Prostate gland (tissue), 2 donors: ENCODE data around the gene ADPRS. TPM values are rescaled to one million over a fixed set of nuclear protein-coding genes. Genes with fewer than 3 reads are reported as not detected.

Experiments used
- DNase-seq: peaks from one replicate; pipeline ENCODE4 v3.0.0-alpha.2; 2019; ENCODE audit warnings: low spot score
- H3K27ac ChIP-seq, 2 donors: fragments of 200-600 bp; sonication (generic); 2 replicates each; pipeline ENCODE4 v1.5.1; 2017 to 2019
- H3K27me3 ChIP-seq: fragments of 200-600 bp; sonication (generic); replicated peaks from 2 replicates; pipeline ENCODE4 v1.5.1; 2019; ENCODE audit not compliant: insufficient read depth
- H3K36me3 ChIP-seq, 2 donors: fragments of 200-600 bp; sonication (generic); 1 replicate in 1 of 2; 2 replicates in 1 of 2; pipeline versions ENCODE4 v1.5.1 to v1.8.1; 2017 to 2019
- H3K4me1 ChIP-seq: fragments of 200-600 bp; sonication (generic); replicated peaks from 2 replicates; pipeline ENCODE4 v1.5.1; 2019
- H3K4me3 ChIP-seq, 2 donors: fragments of 200-600 bp; sonication (generic); 2 replicates each; pipeline ENCODE4 v1.5.1; 2017 to 2019
- H3K9me3 ChIP-seq: fragments of 200-600 bp; sonication (generic); 2 replicates; pipeline ENCODE4 v1.5.1; 2017
- CTCF ChIP-seq, 4 experiments: fragments of 200-600 bp in 2 of 4; fragments of 450-650 bp in 2 of 4; sonication (generic) in 2 of 4; IDR thresholded peaks; 1 replicate in 3 of 4; 2 replicates in 1 of 4; pipeline ENCODE4 v1.5.1; 2016 to 2019; ENCODE audit warnings: antibody characterized with exemption in 4 of 4, mild to moderate bottlenecking in 2 of 4, moderate library complexity in 2 of 4
- POLR2A ChIP-seq: fragments of 450-650 bp; IDR thresholded peaks from one replicate; pipeline ENCODE4 v1.6.1; 2016; ENCODE audit warnings: antibody characterized with exemption, mild to moderate bottlenecking
- POLR2AphosphoS5 ChIP-seq: sonication (generic); formaldehyde crosslinking; IDR thresholded peaks from one replicate; pipeline ENCODE4 v1.6.1; 2017; ENCODE audit warnings: antibody characterized with exemption
- WGBS: methylation state at CpG from one replicate; pipeline ENCODE4 v1.1.5; 2018; 5-methylcytosine and 5-hydroxymethylcytosine counted together
- intact Hi-C: fragments of 100-400 bp; cut with DNase I; formaldehyde crosslinking; loops from one replicate; pipeline ENCODE4 v1.14.2; 2022
- total RNA-seq, 2 donors: library from RNA; depleted of rRNA; stranded (reverse); fragments of >200 nt; gene quantifications; one replicate each; pipeline ENCODE4 v1.1.0, GENCODE V29; 2016

The ADPRS gene
- total RNA-seq, 2 donors from 2014 or later, result 50.7 to 70.0 TPM

GRCh38 chr1:36107394-36107793 is 18.7 kb downstream of the ADPRS start:
- H3K27ac ChIP-seq, result no peak overlapping the region
- intact Hi-C loops, result no loop called here
- DNase-seq, result no peak
- no peaks in the 10 kb centered on the region for H3K27me3 ChIP-seq
- H3K36me3 ChIP-seq, result no peaks in the 10 kb centered on the region
- no peak for TF ChIP-seq POLR2AphosphoS5
- TF ChIP-seq POLR2A, result no peak
- no peak for TF ChIP-seq CTCF (IDR thresholded peaks at IDR 0.05)
- H3K4me3 ChIP-seq, result no peak overlapping the region
- H3K4me1 ChIP-seq, result no peaks in the 10 kb centered on the region
- WGBS, result 80% methylated on average over 9 of the region's 9 CpGs
- no peaks in the 10 kb centered on the region for H3K9me3 ChIP-seq

DNA sequence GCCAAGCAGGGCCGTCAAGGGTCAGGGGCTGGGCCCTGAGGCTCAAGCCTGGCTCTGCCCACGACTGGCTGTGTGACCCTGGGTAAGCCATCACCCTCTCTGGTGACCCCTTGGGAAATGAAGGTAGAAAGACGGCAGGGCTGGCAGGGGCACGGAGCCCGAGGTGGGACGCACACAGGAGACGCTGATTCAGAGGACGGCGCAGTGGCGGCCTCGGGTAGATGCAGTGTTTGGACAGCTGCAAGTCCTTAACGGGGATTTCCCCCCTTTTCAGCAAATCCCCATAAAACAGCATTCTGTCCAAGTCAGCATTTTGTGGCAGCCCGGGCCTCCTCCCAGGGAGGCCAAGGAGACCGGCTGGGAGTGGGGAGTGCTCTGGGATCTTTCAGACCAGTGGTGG is 19.6 kb downstream of the ADPRS start:
- no peaks in the 10 kb centered on the region for H3K27me3 ChIP-seq
- H3K4me1 ChIP-seq, result no peaks in the 10 kb centered on the region
- TF ChIP-seq POLR2AphosphoS5, result no peak
- no peak for TF ChIP-seq POLR2A
- no peak for TF ChIP-seq CTCF (IDR thresholded peaks at IDR 0.05)
- WGBS, result 44% methylated on average over 14 of the region's 14 CpGs
- intact Hi-C loops, result no loop called here
- H3K9me3 ChIP-seq, result no peaks in the 10 kb centered on the region
- no peak overlapping the region for H3K4me3 ChIP-seq
- H3K36me3 ChIP-seq, result no peaks in the 10 kb centered on the region
- H3K27ac ChIP-seq, result no peak overlapping the region
- peak; percentile 33 for DNase-seq

- WGBS, result 51% methylated on average over 11 of the region's 11 CpGs
- no peaks in the 10 kb centered on the region for H3K9me3 ChIP-seq
- no peaks in the 10 kb centered on the region for H3K4me1 ChIP-seq
- no peak overlapping the region for H3K27ac ChIP-seq
- H3K4me3 ChIP-seq, result no peak overlapping the region
- peak; percentile 65 for DNase-seq
- intact Hi-C loops, result no loop called here
- H3K27me3 ChIP-seq, result no peaks in the 10 kb centered on the region
- H3K36me3 ChIP-seq, result no peaks in the 10 kb centered on the region
- TF ChIP-seq POLR2AphosphoS5 (peak; percentile 44), CTCF (IDR thresholded peaks at IDR 0.05) (no peak)
These were observed 20.5 kb downstream of the ADPRS start for GRCh38 chr1:36109041-36109679.

- intact Hi-C loops, result no loop called here
- Histone ChIP-seq H3K27ac (no peak overlapping the region), H3K4me3 (no peak overlapping the region), H3K9me3 (no peaks in the 10 kb centered on the region), H3K4me1 (no peaks in the 10 kb centered on the region), H3K27me3 (no peaks in the 10 kb centered on the region), H3K36me3 (no peaks in the 10 kb centered on the region)
- DNase-seq, result no peak
- WGBS, result 47% methylated on average over 4 of the region's 4 CpGs
- TF ChIP-seq CTCF (IDR thresholded peaks at IDR 0.05) (no peak), POLR2A (no peak), POLR2AphosphoS5 (no peak)
These were observed 22.5 kb downstream of the ADPRS start for GRCh38 chr1:36111151-36111550.

- no peaks in the 10 kb centered on the region for H3K36me3 ChIP-seq
- H3K4me1 ChIP-seq, result no peaks in the 10 kb centered on the region
These were observed 24.1 kb downstream of the ADPRS start for GRCh38 chr1:36112823-36113222.

More at GRCh38 chr1:36112823-36113222, 24.1 kb downstream of the ADPRS start:
- H3K9me3 ChIP-seq, result no peaks in the 10 kb centered on the region
- intact Hi-C loops, result no loop called here
- H3K27me3 ChIP-seq, result no peaks in the 10 kb centered on the region
- 91% methylated on average over 9 of the region's 9 CpGs for WGBS
- no peak for DNase-seq
- no peak overlapping the region for H3K4me3 ChIP-seq
- no peak overlapping the region for H3K27ac ChIP-seq
- TF ChIP-seq POLR2A (no peak), CTCF (IDR thresholded peaks at IDR 0.05) (no peak), POLR2AphosphoS5 (no peak)
